Measurements from ENCODE around the gene NOP53. TPM values are rescaled to one million over a fixed set of nuclear protein-coding genes. Genes with fewer than 3 reads are reported as not detected.
"Not testable (repeated sequence)": the region's sequence is repeated elsewhere in the genome, so short reads cannot be mapped to it uniquely, and the experiment has no call there.

Gene NOP53
- total RNA-seq, 4 donors from 2014 or later, result 329 to 412 (median 356) TPM

DNA sequence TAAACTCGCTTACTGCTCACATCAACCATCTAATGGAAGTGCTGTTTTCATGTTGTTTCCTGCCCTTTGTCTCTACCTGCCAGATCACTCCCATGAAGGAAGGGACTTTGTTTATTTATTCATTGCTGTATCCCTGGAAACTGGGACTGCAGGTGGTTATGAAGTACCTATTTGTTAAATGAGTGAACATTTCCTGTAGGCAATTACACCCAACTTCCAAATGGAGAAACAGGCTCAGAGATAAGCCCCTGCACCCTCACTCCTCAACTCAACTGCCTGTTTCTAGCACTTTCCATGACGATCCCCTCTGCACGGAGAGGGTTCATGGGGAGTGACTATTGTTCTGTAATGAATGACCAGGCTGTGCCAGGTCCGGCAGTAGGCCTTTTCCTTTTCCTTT, 31.2 kb downstream of the NOP53 start:
- TF ChIP-seq EP300 (IDR thresholded peaks at IDR 0.05), result no peak
- no peak for TF ChIP-seq POLR2AphosphoS5 (IDR thresholded peaks at IDR 0.05)
- no peak for TF ChIP-seq POLR2A (IDR thresholded peaks at IDR 0.05)
- TF ChIP-seq CTCF (IDR thresholded peaks at IDR 0.05), result no peak
- H3K4me1 ChIP-seq, result peaks cover 45% of the 10 kb centered on the region
- no peaks in the 10 kb centered on the region for H3K9me3 ChIP-seq
- H3K27ac ChIP-seq, result peak overlapping the region; percentile 97
- no peaks in the 10 kb centered on the region for H3K27me3 ChIP-seq
- DNase-seq (ENCODE audit: low spot score in 2 of 2), result no peak
- H3K4me3 ChIP-seq, result no peak overlapping the region
- H3K36me3 ChIP-seq, result peaks cover 9% of the 10 kb centered on the region
- WGBS, result 47% methylated on average over 4 of the region's 4 CpGs

DNA sequence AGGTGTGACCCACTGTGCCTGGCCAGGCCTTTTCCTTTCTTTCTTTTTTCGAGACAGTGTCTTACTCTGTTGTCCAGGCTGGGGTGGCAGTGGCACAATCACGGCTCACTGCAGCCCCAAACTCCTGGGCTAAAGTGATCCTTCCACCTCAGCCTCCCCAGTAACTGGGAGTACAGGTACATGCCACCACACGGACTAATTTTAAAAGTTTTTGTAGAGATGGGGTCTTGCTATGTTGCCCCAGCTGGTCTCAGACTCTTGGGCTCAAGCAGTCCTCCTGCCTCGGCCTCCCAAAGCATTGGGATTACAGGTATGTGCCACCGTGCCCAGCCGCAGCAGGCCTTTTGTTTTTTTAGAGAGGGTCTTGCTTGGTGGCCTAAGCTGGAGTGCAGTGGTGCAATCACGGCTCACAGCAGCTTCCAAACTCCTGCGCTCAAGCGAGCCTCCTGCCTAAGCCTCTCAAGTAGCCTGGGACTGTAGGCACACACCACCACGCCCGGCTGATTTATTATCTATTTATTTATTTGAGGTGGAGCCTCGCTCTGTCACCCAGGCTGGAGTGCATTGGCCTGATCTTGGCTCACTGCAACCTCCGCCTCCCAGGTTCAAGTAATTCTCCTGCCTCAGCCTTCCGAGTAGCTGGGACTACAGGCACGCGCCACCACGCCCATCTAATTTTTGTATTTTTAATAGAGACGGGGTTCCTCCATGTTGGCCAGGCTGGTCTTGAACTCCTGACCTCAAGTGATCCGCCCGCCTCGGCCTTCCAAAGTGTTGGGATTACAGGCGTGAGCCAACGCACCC, 32.1 kb downstream of the NOP53 start:
- Histone ChIP-seq H3K4me1 (peaks cover 54% of the 10 kb centered on the region), H3K27ac (peak overlapping the region; percentile 97), H3K4me3 (peak overlapping the region; percentile 87), H3K36me3 (peaks cover 14% of the 10 kb centered on the region)
- not testable (repeated sequence) for DNase-seq (ENCODE audit: low spot score in 2 of 2); H3K27me3 ChIP-seq; H3K9me3 ChIP-seq
- WGBS, result 62% methylated on average over 23 of the region's 23 CpGs

GRCh38 chr19:47778049-47778953, 33.0 kb downstream of the NOP53 start, which contains the start of gene SELENOW:
Gene SELENOW (plus strand): TSS chr19:47778703. CDS start chr19:47778786, 83 bp downstream.
- H3K4me1 ChIP-seq, result peaks cover 58% of the 10 kb centered on the region
- H3K36me3 ChIP-seq, result peaks cover 22% of the 10 kb centered on the region
- H3K27ac ChIP-seq, result peak within 1 kb of the TSS; percentile 97
- DNase-seq (ENCODE audit: low spot score in 2 of 2), result peak; percentile 87 to 88
- H3K27me3 ChIP-seq, result no peaks in the 10 kb centered on the region
- H3K4me3 ChIP-seq, result peak within 1 kb of the TSS; percentile 87
- TF ChIP-seq POLR2A (IDR thresholded peaks at IDR 0.05), result peak in 1 of 2 donors; percentile 86
- TF ChIP-seq CTCF (IDR thresholded peaks at IDR 0.05), result no peak
- peak; percentile 61 to 81 (median 67) for TF ChIP-seq POLR2AphosphoS5 (IDR thresholded peaks at IDR 0.05)
- no peaks in the 10 kb centered on the region for H3K9me3 ChIP-seq
- under 1% methylated on average over 48 of the region's 65 CpGs for WGBS

- no peak for DNase-seq (ENCODE audit: low spot score in 2 of 2)
Measured at GRCh38 chr19:47778954-47779351, 33.6 kb downstream of the NOP53 start.

More at GRCh38 chr19:47778954-47779351, 33.6 kb downstream of the NOP53 start:
- peaks cover 29% of the 10 kb centered on the region for H3K36me3 ChIP-seq
- TF ChIP-seq POLR2AphosphoS5 (IDR thresholded peaks at IDR 0.05) (no peak), EP300 (IDR thresholded peaks at IDR 0.05) (no peak), POLR2A (IDR thresholded peaks at IDR 0.05) (no peak), CTCF (IDR thresholded peaks at IDR 0.05) (no peak)
- H3K4me1 ChIP-seq, result peaks cover 58% of the 10 kb centered on the region
- peak overlapping the region; percentile 97 for H3K27ac ChIP-seq
- no peaks in the 10 kb centered on the region for H3K9me3 ChIP-seq
- H3K27me3 ChIP-seq, result no peaks in the 10 kb centered on the region
- under 1% methylated on average over 15 of the region's 20 CpGs for WGBS
- H3K4me3 ChIP-seq, result peak overlapping the region; percentile 87
